HG02798 (cell line): Measurements from ENCODE around the gene PCDHA12.
"Not testable (repeated sequence)": the region's sequence is repeated elsewhere in the genome, so short reads cannot be mapped to it uniquely, and the experiment has no call there.

Experiments used
- ATAC-seq: cut with Tn5 transposase; IDR thresholded peaks from one replicate; pipeline ENCODE4 v1.9.1; 2021; ENCODE audit warnings: mild to moderate bottlenecking; ENCODE audit not compliant: unreplicated experiment, poor library complexity

The PCDHA12 gene

GRCh38 chr5:140857177-140857986 is 17.7 kb upstream of the PCDHA12 start:
- ATAC-seq, result no peak

DNA sequence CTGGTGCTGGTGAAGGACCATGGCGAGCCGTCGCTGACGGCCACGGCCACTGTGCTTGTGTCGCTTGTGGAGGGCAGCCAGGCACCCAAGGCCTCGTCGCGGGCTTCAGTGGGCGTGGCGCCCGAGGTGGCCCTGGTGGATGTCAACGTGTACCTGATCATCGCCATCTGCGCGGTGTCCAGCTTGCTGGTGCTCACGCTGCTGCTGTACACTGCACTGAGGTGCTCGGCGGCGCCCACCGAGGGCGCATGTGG is 17.2 kb upstream of the PCDHA12 start:
- ATAC-seq, result no peak

- ATAC-seq, result no peak
Measured at GRCh38 chr5:140862441-140863295, 12.4 kb upstream of the PCDHA12 start.

DNA sequence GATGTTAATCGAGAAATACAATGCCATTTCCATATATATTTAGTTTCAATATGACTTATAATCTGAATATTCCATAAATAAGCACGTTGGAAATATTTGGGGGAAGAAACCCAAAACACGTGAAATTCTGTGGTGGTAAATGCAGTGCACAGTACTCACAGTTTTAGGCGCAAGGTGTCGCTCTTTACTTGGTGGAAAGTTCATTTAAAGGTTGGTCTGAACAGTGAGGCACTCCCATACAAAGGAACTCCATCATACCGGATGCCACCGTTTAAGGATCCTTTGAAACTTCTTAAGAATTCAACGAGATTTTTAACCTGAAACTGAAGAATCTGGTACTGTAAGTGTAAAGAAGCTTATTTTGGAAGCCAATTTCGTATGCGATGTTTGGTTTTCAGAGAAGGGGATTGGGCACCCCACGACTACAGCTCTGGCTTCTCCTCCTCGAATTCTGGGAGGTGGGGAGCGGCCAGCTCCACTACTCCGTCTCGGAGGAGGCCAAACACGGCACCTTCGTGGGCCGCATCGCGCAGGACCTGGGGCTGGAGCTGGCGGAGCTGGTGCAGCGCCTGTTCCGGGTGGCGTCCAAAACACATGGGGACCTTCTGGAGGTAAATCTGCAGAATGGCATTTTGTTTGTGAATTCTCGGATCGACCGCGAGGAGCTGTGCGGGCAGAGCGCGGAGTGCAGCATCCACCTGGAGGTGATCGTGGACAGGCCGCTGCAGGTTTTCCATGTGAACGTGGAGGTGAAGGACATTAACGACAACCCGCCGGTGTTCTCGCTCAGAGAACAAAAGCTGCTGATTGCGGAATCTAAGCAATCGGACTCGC is 6.2 kb upstream of the PCDHA12 start, which contains the start of gene PCDHA11:
TSS of gene PCDHA11 (plus strand) at position 237 of the 834 bp plus-strand sequence. CDS start at position 384, 147 bp downstream.
- no peak for ATAC-seq

- ATAC-seq, result no peak
Measured at GRCh38 chr5:140869555-140869886, 5.6 kb upstream of the PCDHA12 start.

- no peak for ATAC-seq
Measured at GRCh38 chr5:140870221-140871201, 4.6 kb upstream of the PCDHA12 start.

GRCh38 chr5:140876541-140877261 is 1.6 kb downstream of the PCDHA12 start:
- ATAC-seq, result not testable (repeated sequence)

DNA sequence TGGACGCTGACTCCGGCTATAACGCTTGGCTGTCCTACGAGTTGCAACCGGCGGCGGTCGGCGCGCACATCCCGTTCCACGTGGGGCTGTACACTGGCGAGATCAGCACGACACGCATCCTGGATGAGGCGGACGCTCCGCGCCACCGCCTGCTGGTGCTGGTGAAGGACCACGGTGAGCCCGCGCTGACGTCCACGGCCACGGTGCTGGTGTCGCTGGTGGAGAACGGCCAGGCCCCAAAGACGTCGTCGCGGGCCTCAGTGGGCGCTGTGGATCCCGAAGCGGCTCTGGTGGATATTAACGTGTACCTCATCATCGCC is 2.1 kb downstream of the PCDHA12 start:
- ATAC-seq, result no peak

- no peak for ATAC-seq
Measured at GRCh38 chr5:140881889-140882590, 6.9 kb downstream of the PCDHA12 start, which contains the start of gene PCDHA13. PCDHA13 (plus strand) TSS chr5:140882124; CDS start chr5:140882269, 145 bp downstream.

DNA sequence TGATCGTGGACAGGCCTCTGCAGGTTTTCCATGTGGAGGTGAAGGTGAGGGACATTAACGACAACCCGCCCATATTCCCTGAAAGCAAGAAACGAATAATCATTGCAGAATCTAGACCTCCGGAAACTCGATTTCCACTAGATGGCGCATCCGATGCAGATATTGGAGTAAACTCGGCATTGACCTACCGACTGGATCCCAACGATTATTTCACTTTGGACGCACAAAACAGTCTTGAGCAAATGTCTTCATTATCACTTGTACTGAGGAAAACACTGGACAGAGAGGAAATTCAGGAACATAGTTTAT is 7.4 kb downstream of the PCDHA12 start:
- ATAC-seq, result no peak

DNA sequence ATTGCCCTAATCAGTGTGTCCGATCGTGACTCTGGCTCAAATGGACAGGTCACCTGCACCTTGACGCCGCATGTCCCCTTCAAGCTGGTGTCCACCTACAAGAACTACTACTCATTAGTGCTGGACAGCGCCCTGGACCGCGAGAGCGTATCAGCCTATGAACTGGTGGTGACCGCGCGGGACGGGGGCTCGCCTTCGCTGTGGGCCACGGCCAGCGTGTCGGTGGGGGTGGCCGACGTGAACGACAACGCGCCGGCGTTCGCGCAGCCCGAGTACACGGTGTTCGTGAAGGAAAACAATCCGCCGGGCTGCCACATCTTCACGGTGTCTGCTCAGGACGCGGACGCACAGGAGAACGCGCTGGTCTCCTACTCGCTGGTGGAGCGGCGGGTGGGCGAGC is 8.3 kb downstream of the PCDHA12 start:
- ATAC-seq, result no peak

- no peak for ATAC-seq
Measured at GRCh38 chr5:140883927-140884697, 9.0 kb downstream of the PCDHA12 start.

- ATAC-seq, result no peak
Measured at GRCh38 chr5:140916325-140916724, 41.2 kb downstream of the PCDHA12 start.

DNA sequence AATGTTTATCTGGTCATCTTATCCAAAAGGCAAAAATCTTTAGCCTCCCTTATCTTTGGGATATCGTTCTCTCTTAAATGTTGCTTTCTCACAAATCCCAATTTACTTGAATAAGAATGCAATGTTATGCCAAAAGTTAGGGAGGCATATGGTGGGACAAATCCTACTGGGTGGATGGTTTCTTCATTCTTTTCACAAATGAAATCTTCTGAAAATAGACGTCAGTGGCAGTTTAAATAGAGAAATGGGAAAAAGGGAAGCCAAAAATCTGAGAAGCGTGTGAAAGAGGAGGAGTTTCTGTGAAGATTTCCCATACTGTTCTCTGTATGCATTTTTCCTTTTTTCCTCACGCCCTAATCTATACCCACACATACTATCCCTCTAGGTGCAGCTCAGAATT is 48.5 kb downstream of the PCDHA12 start:
- no peak for ATAC-seq

- ATAC-seq, result no peak
Measured at GRCh38 chr5:140925806-140926442, 50.8 kb downstream of the PCDHA12 start, which contains the start of gene PCDHAC1. PCDHAC1 (plus strand) TSS chr5:140926299; CDS start chr5:140926893, 594 bp downstream.

DNA sequence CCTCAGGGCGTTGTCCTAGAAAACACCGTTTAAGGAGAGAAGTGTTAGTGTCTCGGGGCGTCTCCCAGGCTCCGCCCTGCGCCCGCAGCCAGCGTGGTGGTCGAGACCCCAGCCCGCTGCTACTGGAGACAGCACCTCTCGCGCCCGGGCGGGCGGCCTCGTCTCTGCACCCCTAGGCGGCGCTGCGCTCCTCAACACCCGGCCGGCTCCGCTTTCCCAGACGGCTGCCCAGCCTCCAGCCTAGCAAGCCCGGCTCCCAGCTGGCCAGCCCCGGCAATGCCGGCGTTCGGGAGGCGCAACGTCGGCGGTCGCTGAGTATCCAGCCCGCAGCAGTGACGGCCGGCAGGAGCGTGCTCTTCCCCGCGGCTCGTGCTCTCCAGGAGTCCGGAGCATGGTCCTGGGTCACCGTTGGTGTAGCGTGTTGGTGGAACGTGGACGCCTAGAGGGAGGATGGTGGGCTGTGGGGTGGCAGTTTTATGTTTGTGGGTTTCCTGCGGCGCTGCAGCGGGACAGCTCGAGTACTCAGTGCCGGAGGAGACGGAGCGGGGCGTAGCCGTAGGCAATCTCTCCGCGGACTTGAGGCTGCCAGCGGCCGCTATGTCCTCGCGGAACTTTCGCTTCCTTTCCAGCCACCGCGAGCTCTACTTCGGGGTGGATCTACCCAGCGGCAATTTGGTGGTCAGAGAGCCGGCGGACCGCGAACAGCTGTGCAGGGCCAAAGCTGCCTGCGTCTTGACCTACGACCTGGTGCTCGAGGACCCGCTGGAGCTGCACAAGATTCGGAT is 51.5 kb downstream of the PCDHA12 start:
- no peak for ATAC-seq

- ATAC-seq, result no peak
Measured at GRCh38 chr5:140927228-140927573, 52.1 kb downstream of the PCDHA12 start.
